Activated naive CD4-positive, alpha-beta T cell treated with anti-CD3 and anti-CD28 coated beads, Interleukin-2, amount 50 U/mL, for 24 hours (primary cell): ENCODE measurements around the gene ZNF710.
A peak's percentile ranks its signal among the peaks of the same experiment; 100 is the strongest.

Source experiments
- H3K27ac Mint-ChIP-seq: one replicate; pipeline ENCODE4 v1.8.0; 2021; ENCODE audit warnings: mild to moderate bottlenecking, mixed read lengths
- H3K27me3 Mint-ChIP-seq: one replicate; pipeline ENCODE4 v1.8.0; 2021; ENCODE audit warnings: mixed read lengths
- H3K36me3 Mint-ChIP-seq: one replicate; pipeline ENCODE4 v1.8.0; 2021; ENCODE audit warnings: mixed read lengths
- H3K4me1 Mint-ChIP-seq: one replicate; pipeline ENCODE4 v1.8.0; 2021; ENCODE audit warnings: mixed read lengths
- H3K4me3 Mint-ChIP-seq: one replicate; pipeline ENCODE4 v1.8.0; 2021; ENCODE audit warnings: mild to moderate bottlenecking, mixed read lengths
- H3K9me3 Mint-ChIP-seq: one replicate; pipeline ENCODE4 v1.8.0; 2021; ENCODE audit warnings: mixed read lengths

Gene ZNF710

DNA sequence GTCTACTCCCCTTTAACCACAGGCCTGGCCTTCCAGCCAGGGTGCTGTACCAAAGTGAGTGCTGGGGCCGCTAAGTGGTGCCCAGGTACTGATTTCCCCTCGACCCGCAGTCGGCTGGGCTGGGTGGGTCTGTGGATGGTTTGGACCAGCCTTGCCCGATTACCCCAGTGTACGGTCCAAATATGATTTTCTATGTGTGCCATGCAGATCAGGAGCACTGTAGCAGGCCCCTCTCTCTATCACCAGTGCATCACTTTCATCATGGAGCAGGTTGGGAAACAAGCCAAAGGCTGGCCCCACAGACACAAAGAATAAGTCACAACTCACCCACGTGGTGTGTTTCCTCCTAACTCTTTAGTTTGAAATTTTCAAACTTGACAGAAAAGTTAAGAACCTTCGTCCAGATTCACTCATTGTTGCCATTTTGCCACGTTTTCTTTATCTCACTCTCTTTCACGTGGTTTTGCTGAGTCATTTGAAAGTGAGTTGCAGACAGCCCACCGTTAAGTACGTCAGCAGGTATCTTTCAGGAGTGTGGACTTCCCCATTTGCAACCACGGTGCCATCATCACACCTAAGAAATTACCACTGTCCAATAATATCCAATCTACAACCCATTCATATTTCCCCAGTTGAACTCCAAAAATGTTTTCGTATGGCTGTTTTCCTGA, 37.0 kb downstream of the ZNF710 start:
- H3K4me1 Mint-ChIP-seq, result peaks cover 75% of the 10 kb centered on the region
- H3K9me3 Mint-ChIP-seq, result no peaks in the 10 kb centered on the region
- peaks cover 3% of the 10 kb centered on the region for H3K36me3 Mint-ChIP-seq
- H3K4me3 Mint-ChIP-seq, result peak overlapping the region; percentile 17
- peak overlapping the region; percentile 97 for H3K27ac Mint-ChIP-seq
- H3K27me3 Mint-ChIP-seq, result no peaks in the 10 kb centered on the region

DNA sequence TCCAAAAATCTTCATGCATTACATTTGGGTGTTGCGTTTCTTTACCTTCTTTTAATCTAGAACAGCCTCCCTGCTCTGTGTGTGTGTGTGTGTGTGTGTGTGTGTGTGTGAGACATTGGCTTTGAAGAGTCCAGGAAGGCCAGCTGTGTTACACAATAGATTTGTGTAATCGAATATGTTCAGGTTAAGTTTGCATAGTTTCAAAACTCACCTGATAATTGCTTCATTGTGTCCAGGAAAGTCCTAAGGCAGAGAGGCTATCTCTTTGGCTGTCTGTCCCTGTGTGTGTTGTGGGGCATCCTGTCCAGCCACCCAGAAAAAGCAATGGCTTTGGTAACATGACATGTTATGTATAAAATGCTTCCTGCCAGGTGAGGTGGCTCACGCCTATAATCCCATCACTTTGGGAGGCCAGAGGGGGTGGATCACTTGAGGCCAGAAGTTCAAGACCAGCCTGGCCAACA, 37.5 kb downstream of the ZNF710 start:
- H3K4me3 Mint-ChIP-seq, result peak overlapping the region; percentile 5
- no peaks in the 10 kb centered on the region for H3K9me3 Mint-ChIP-seq
- peaks cover 71% of the 10 kb centered on the region for H3K4me1 Mint-ChIP-seq
- peaks cover 3% of the 10 kb centered on the region for H3K36me3 Mint-ChIP-seq
- peak overlapping the region; percentile 97 for H3K27ac Mint-ChIP-seq
- H3K27me3 Mint-ChIP-seq, result no peaks in the 10 kb centered on the region

DNA sequence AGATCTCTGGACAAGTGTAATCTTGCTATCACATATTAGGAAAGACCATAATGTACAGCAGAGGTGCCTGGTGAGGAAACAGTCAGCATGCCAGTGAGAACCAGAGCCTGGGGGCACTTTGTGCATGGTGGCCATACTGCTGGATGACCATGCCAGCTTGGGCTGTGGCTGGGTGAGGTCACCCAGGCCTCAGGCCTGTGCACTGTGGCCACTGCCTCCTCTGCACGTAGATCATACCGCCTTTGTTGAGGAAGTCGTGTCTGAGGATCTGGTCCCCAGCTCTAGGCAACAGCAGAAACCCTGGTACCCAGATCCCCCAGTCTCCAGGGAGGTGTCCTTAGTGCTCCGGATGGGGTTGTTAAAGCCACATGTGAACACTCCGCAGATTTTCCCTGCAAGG, 38.9 kb downstream of the ZNF710 start:
- Mint-ChIP-seq H3K27ac (no peak overlapping the region), H3K4me1 (peaks cover 64% of the 10 kb centered on the region), H3K4me3 (no peak overlapping the region), H3K36me3 (peaks cover 3% of the 10 kb centered on the region), H3K9me3 (no peaks in the 10 kb centered on the region), H3K27me3 (no peaks in the 10 kb centered on the region)

DNA sequence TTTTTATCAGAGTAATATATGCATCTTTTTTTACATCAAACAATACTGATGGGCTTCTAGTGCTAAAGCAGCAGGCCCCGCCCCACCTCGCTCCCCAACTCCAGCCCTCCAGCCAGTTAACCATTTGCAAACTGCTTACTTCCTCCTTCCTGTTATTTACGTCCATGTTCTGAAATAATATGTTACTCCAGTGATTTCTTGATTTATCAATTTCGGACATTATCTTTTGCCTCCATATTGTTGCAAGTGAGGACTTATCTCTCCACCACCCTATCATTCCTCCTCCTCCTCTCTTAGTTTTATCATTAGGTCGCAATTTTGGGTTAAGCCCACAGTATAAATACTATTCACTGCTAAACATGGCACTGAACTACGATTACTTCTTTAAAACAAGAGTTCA, 39.5 kb downstream of the ZNF710 start:
- Mint-ChIP-seq H3K36me3 (peaks cover 5% of the 10 kb centered on the region), H3K27me3 (no peaks in the 10 kb centered on the region), H3K27ac (peak overlapping the region; percentile 0), H3K4me3 (no peak overlapping the region), H3K4me1 (peaks cover 64% of the 10 kb centered on the region), H3K9me3 (no peaks in the 10 kb centered on the region)

DNA sequence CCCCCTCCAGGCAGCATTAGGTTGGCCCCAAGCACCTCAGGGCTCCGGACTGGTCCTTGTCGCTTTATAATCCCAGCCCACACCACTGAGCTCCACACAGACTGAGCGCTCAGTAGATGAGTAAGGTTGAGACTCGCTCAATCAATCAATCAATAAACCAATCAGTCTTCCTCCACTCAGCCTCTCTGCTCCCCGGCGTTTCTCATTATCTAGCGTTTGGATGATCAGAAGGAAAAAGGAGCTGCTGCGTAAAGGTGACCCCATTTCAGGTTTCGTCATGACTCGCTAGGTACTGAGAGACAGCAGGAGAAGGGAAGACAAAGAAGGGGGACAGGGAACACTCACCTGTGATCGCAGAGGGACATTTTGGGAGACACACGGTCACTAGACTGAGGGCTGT, 41.2 kb downstream of the ZNF710 start:
- no peaks in the 10 kb centered on the region for H3K9me3 Mint-ChIP-seq
- no peaks in the 10 kb centered on the region for H3K27me3 Mint-ChIP-seq
- peaks cover 52% of the 10 kb centered on the region for H3K4me1 Mint-ChIP-seq
- no peak overlapping the region for H3K27ac Mint-ChIP-seq
- H3K36me3 Mint-ChIP-seq, result peaks cover 5% of the 10 kb centered on the region
- no peak overlapping the region for H3K4me3 Mint-ChIP-seq

DNA sequence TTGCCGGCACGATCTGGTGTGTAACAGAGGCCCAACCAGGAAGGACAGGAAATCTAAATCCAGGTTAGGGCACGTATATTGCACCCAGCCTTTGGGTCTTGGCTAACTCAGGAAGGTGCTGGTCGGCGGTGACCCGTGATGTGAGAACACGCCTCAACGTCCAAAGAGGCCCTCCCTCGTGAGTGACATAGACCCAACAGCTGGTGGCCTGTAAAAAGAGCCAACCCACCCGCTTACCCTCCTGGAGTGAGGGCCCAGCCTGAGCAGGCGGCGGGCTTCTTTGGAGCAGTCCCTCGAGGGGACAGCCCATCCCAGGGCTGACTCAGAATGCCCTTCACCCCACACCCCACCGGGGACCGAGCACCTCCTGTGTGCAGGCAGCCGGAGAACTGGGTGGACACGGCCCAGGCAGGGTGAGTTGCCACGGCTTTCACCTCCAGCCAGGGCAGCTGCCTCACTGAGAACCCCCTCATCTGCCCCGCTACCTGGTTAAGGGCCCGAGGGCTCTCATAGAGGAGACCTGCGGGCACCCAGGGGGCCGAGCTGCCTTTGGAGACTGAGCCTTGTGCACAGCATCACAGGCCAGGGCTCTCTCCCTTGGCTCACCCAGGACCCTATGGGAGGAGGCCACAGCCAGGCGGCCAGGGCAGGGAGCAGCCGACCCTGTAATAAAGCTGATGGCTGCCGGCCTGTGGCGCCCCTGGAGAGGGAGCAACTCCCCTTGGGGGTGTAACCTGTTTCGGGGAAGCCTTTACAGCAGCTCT, 41.8 kb downstream of the ZNF710 start:
- no peaks in the 10 kb centered on the region for H3K27me3 Mint-ChIP-seq
- H3K4me1 Mint-ChIP-seq, result peaks cover 46% of the 10 kb centered on the region
- no peaks in the 10 kb centered on the region for H3K9me3 Mint-ChIP-seq
- H3K36me3 Mint-ChIP-seq, result peaks cover 5% of the 10 kb centered on the region
- no peak overlapping the region for H3K27ac Mint-ChIP-seq
- H3K4me3 Mint-ChIP-seq, result no peak overlapping the region

DNA sequence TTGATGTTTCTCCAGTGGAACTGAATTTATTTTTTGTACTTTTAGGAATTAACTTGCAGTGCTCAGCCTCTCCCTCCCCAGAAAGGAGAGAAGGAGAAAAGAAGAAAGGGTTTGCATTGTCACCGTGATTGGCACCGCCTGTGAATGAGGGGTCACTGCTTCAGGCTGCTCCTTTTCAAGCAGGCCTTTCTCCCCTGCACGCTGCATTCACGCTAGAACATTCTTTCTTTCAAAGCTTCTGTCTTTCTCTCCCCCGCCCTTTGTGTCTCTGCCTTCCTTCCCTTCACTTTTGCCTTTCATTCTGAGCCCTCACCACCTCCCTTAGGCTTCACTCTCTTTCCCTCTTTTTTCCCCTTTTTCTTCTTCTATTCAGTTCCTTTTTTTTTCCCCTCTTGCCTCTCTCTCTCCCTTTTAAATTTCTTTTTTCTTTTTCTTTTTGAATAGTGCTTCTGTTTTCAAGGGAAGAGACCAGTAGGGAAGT, 42.4 kb downstream of the ZNF710 start:
- no peaks in the 10 kb centered on the region for H3K27me3 Mint-ChIP-seq
- H3K4me3 Mint-ChIP-seq, result no peak overlapping the region
- peaks cover 1% of the 10 kb centered on the region for H3K36me3 Mint-ChIP-seq
- peaks cover 40% of the 10 kb centered on the region for H3K4me1 Mint-ChIP-seq
- no peak overlapping the region for H3K27ac Mint-ChIP-seq
- H3K9me3 Mint-ChIP-seq, result no peaks in the 10 kb centered on the region

DNA sequence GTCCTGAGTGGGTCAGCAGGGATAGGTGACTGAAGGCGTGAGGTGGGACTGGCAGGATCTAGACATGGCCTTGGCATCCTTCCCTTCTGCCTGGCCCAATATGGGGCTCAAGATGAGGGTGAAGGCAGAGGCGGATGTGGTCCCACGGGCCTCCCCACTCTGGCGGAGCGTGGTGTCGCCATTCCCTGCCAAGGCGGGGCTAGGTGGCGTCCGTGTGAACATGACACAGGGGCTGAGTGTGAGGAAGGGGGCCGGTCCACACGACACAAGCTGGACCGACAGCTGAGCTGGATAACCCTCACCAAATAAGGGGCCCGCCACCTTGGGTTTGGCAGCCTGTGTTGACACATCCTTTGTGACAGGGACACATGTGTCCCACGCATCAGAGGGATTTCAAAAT, 43.1 kb downstream of the ZNF710 start:
- no peaks in the 10 kb centered on the region for H3K27me3 Mint-ChIP-seq
- H3K36me3 Mint-ChIP-seq, result peaks cover 1% of the 10 kb centered on the region
- peaks cover 34% of the 10 kb centered on the region for H3K4me1 Mint-ChIP-seq
- H3K27ac Mint-ChIP-seq, result no peak overlapping the region
- H3K4me3 Mint-ChIP-seq, result no peak overlapping the region
- no peaks in the 10 kb centered on the region for H3K9me3 Mint-ChIP-seq

DNA sequence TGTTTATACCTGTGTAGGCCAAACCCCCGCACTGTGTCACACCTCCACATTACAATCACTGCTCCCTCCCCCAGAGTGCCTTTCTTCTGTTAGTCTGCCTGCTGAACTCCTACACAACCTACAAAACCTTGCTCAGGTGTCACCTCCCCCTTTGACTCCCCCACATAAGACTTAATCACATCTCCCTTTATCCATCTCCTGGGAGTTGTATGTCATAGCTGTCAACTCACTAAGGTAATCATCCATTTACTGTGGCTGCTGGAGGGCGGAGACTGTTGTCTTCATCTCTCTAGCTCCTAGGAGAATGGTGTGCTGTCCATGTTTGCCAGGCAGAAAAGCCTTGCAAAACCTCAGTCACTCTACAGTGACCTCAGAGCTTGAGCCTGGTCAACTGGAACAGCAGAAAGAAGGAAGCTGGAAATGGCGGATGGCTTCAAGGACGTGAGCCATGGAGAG, 43.8 kb downstream of the ZNF710 start:
- Mint-ChIP-seq H3K4me3 (no peak overlapping the region), H3K27me3 (no peaks in the 10 kb centered on the region), H3K27ac (peak overlapping the region; percentile 46)

DNA sequence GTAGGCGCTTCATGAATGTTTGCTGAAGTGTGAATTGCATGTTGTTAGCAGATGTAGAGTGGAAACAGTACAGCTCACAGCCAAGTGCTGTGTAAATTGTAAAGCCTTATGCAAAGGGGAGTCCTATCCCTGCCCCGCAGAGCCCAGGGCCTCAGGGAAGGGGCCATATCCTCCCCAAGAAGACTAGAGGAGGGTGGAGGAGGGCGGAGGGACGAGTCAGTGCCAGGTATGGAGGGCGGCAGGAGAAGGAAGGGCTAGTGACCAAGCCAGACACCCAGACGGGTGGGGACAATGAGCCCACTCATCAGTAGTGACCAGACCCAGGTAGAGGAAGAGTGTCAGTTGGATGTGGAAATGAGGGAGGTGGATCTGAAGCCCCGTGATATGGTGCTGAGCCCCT, 45.2 kb downstream of the ZNF710 start:
- no peaks in the 10 kb centered on the region for H3K9me3 Mint-ChIP-seq
- no peak overlapping the region for H3K27ac Mint-ChIP-seq
- peaks cover 1% of the 10 kb centered on the region for H3K36me3 Mint-ChIP-seq
- no peaks in the 10 kb centered on the region for H3K27me3 Mint-ChIP-seq
- no peak overlapping the region for H3K4me3 Mint-ChIP-seq
- peaks cover 24% of the 10 kb centered on the region for H3K4me1 Mint-ChIP-seq

More for the DNA sequence above, 43.8 kb downstream of the ZNF710 start:
- peaks cover 1% of the 10 kb centered on the region for H3K36me3 Mint-ChIP-seq
- peaks cover 28% of the 10 kb centered on the region for H3K4me1 Mint-ChIP-seq
- no peaks in the 10 kb centered on the region for H3K9me3 Mint-ChIP-seq

DNA sequence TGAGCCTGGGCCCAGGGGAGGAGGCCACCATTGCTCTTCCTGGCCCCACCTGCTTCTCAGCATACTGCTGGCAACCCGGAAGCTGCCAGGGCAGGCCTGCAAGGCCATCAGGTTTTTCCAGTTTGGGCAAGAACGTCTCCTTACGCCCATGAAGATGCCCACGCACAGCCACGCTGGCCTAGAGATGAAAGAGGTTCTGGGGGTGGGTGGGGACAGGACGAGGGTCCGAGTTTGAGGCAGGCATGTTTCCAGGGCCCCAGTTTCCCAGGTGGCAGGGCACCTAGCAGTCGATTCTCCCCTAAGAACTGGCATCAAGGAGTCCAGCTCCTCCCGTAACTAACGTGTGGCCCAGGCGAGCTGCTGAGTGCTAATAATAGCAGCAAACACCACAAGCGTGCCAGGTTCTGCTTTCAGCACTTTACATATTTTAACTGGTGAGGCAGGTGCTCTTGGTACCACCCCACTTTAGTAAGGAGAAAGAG, 45.8 kb downstream of the ZNF710 start:
- no peak overlapping the region for H3K4me3 Mint-ChIP-seq
- no peaks in the 10 kb centered on the region for H3K27me3 Mint-ChIP-seq
- peaks cover 24% of the 10 kb centered on the region for H3K4me1 Mint-ChIP-seq
- no peaks in the 10 kb centered on the region for H3K9me3 Mint-ChIP-seq
- H3K27ac Mint-ChIP-seq, result no peak overlapping the region
- peaks cover 1% of the 10 kb centered on the region for H3K36me3 Mint-ChIP-seq

DNA sequence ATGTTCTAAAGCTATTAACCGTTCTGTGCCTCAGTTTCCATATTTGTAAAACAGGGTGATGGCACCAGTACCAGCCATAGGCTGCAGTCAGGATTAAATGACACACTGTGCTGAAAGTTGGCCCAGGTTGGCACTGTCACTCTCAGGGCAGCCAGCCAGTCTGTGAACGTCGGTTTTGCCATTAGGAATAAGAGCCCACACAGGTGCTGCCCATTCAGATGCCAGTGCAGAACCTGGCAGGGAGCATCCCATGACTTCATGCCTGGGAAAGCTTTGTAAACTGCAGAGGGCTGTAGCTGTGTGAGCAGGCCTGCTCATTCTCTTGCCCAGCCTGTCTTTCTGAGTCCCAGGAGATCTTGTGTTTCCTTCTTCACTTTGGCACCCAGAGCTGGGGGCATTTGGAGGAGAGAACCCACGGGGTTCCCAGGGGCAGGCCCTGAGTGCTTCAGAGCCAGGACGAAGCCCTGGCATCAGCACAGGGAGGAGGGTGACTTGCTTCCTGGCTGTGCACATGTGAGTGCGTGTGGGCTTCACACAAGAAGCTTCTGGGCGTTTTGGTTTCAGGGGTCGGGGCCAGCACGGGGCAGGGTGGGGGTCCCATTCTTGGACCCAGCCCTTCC, 46.9 kb downstream of the ZNF710 start:
- no peaks in the 10 kb centered on the region for H3K27me3 Mint-ChIP-seq
- H3K9me3 Mint-ChIP-seq, result no peaks in the 10 kb centered on the region
- H3K4me1 Mint-ChIP-seq, result peaks cover 30% of the 10 kb centered on the region
- H3K27ac Mint-ChIP-seq, result no peak overlapping the region
- H3K4me3 Mint-ChIP-seq, result no peak overlapping the region
- peaks cover 1% of the 10 kb centered on the region for H3K36me3 Mint-ChIP-seq

DNA sequence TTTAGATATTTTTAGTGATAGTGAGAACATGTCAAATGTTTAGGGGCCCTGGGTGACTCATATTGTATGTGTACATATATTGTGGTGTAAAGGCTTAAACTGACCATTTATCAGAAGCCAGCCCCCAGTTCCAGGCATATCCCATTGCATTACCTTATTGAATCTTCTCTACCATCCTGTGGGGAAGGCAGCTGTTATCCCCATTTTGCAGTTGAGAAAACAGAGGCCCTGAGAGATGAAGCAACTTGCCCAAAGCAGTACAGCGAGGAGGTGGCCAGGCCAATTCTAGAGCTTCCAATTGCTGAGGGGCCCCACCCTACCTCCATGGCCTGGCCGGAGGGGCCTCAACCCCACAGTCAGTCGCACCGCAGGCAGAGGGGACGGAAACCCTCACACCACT, 47.9 kb downstream of the ZNF710 start:
- H3K4me1 Mint-ChIP-seq, result peaks cover 29% of the 10 kb centered on the region
- H3K4me3 Mint-ChIP-seq, result no peak overlapping the region
- H3K27ac Mint-ChIP-seq, result no peak overlapping the region
- H3K27me3 Mint-ChIP-seq, result no peaks in the 10 kb centered on the region
- peaks cover 3% of the 10 kb centered on the region for H3K36me3 Mint-ChIP-seq
- H3K9me3 Mint-ChIP-seq, result no peaks in the 10 kb centered on the region

DNA sequence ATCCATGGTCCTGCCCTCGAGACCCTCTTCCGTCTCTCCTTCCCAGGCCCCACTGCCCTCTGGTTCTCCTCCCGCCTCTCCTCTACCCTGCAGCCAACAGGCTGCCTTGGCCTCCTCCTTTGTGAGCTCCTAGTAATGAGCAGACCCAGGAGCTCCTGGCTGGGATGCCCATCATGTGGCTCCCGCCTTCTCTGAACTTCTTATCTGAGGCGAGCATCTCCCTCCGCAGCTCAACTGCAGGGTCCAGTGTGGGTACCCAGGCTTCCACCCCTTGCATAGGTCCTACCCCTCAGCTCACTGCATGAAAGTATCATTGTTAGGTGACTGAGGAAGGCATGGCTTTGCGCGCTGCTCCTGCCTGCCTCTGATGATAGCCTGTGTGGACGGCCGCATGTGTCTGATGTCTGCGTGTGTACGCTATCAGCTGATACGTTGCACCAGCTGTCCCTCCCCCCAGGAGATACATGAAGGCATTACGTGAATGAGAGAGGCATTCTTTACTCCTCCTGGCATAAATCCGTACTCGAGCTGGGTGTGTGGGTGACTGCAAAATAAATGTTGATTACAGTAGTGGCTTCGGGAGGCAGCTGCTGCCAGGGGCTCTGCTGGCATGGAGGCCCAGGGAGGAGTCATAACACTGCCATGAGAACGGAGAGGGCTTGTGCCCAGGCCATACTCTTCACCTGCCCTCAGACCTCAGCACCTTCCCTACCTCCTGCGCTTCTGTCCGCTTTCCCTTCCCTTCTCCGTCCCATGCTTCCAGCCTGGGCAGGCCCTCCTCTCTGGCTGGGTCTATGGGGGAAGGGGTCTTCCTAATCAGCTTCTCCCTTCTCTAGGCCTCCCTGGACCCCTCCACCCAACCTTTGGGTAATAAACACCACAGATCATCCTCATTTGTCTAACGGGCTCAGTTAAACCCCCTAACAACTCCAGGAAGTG, 48.8 kb downstream of the ZNF710 start:
- no peak overlapping the region for H3K4me3 Mint-ChIP-seq
- no peaks in the 10 kb centered on the region for H3K27me3 Mint-ChIP-seq
- H3K27ac Mint-ChIP-seq, result no peak overlapping the region
- H3K9me3 Mint-ChIP-seq, result no peaks in the 10 kb centered on the region
- H3K4me1 Mint-ChIP-seq, result peaks cover 31% of the 10 kb centered on the region
- peaks cover 3% of the 10 kb centered on the region for H3K36me3 Mint-ChIP-seq

DNA sequence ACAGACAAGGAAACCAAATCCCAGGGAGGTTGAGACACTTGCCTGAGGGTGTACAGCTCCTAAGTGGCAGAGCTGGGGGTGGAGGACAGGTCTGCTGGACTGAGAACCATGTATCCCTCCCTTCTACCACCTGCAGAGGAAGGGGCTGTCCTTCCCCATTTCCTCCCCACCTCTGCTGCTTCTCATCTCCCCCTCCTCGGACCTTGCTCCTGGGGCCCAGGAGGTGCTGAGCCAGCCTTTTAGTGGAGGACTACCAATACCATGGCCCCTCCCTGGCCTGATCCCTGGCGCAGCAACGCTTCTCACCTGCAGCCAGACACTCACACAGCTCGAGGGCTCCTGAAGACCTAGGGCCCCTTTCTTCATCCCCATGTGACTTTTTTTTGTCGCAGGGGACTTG, 50.8 kb downstream of the ZNF710 start:
- Mint-ChIP-seq H3K36me3 (peaks cover 2% of the 10 kb centered on the region), H3K27ac (no peak overlapping the region), H3K4me3 (no peak overlapping the region), H3K27me3 (no peaks in the 10 kb centered on the region), H3K4me1 (peaks cover 25% of the 10 kb centered on the region), H3K9me3 (no peaks in the 10 kb centered on the region)
